Testis (tissue), 3 donors: ENCODE results near the gene DNM3. TPM values are rescaled to one million over a fixed set of nuclear protein-coding genes. Genes with fewer than 3 reads are reported as not detected.

ENCODE experiments used
- DNase-seq: peaks from one replicate; pipeline ENCODE4 v3.0.0-alpha.2; 2019
- H3K27ac ChIP-seq, 2 donors: fragments of 200-600 bp; sonication (generic); one replicate each; pipeline ENCODE4 v1.5.1; 2019
- H3K27me3 ChIP-seq: fragments of 200-600 bp; sonication (generic); one replicate; pipeline ENCODE4 v1.5.1; 2019
- H3K36me3 ChIP-seq: fragments of 200-600 bp; sonication (generic); one replicate; pipeline ENCODE4 v1.5.1; 2017; ENCODE audit warnings: low read depth; ENCODE audit errors: missing control alignments
- H3K4me1 ChIP-seq: fragments of 200-600 bp; sonication (generic); one replicate; pipeline ENCODE4 v1.5.1; 2019
- H3K4me3 ChIP-seq, 2 donors: fragments of 200-600 bp; sonication (generic); one replicate each; pipeline ENCODE4 v1.5.1; 2017 to 2019
- H3K9me3 ChIP-seq: fragments of 200-600 bp; sonication (generic); one replicate; pipeline ENCODE4 v1.5.1; 2017
- POLR2A ChIP-seq: fragments of 450-650 bp; IDR thresholded peaks from one replicate; pipeline ENCODE4 v1.6.1; 2017; ENCODE audit warnings: antibody characterized with exemption, mild to moderate bottlenecking, moderate library complexity
- WGBS, 2 donors: methylation state at CpG; one replicate each; pipeline ENCODE4 v1.1.5; 2018; 5-methylcytosine and 5-hydroxymethylcytosine counted together
- intact Hi-C: fragments of 100-400 bp; cut with DNase I; formaldehyde crosslinking; loops from one replicate; pipeline ENCODE4 v1.15.1; 2023; ENCODE audit warnings: low total_unique reads
- polyA plus RNA-seq: library from polyadenylated mRNA; stranded (reverse); fragments of 350-450 nt; fragmentation: Illumina TruSeq; extraction: RNeasy Lipid Tissue Mini Kit (QIAGEN cat#74804); gene quantifications from one replicate; pipeline ENCODE4 v1.2.3, GENCODE V29; 2014; ENCODE audit warnings: low read depth, low replicate concordance; ENCODE audit not compliant: insufficient read depth
- total RNA-seq, 2 donors: library from RNA; depleted of rRNA; stranded (reverse); fragments of >200 nt; gene quantifications; one replicate each; pipeline ENCODE4 v1.2.3, GENCODE V29; 2016
- TF ChIP-seq, protein P1 (sequence below), 3 experiments: fragments of 450-650 bp in 2 of 3; fragments of 200-600 bp in 1 of 3; sonication (generic) in 1 of 3; IDR thresholded peaks; one replicate each; pipeline ENCODE4 v1.5.1; 2016 to 2019; ENCODE audit warnings: antibody characterized with exemption in 3 of 3, mild to moderate bottlenecking in 2 of 3, moderate library complexity in 1 of 3

The DNM3 gene
- total and polyA plus RNA-seq, 3 donors from 2014 or later = 4.9 to 10.2 (median 8.4) TPM

DNA sequence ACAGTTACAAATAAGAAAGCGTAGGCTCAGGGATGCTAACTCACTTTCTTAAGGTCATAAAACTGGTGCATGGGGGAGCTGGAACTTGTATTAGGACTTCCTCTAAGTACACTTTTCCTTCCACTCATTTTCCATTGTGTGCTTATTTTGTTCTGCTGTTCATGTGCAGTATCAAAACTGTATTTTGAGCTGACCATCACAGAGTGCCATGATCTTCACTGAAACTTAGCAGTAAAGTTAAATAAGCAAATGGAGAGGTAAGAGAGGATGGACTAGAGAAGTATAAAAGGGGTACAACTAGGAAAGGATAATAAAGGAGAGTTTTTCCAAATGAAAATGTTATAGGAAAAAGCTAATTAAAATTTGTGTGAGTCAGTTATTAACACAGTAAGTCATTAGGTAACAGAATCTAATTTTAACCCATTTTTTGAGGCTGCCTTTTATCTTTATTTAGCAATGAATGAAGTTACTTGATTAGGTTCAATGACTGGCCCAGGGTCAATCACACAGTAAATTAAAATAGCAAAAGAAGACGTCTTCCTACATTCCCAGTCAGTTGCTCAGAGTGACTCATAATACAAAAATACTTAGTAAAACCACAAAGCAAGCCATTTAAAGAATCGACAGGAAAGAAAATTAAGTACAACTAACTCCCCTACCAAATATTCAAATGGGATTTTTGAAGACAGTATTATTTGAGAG lies 413.4 kb downstream of the DNM3 start:
- Histone ChIP-seq H3K27me3 (no peaks in the 10 kb centered on the region), H3K9me3 (no peaks in the 10 kb centered on the region), H3K4me1 (no peaks in the 10 kb centered on the region), H3K4me3 (no peak overlapping the region), H3K36me3 (no peaks in the 10 kb centered on the region), H3K27ac (no peak overlapping the region)
- 46 to 61% methylated on average over 3 of the region's 3 CpGs for WGBS, 2 donors
- DNase-seq = no peak
- intact Hi-C loops = no loop called here
- TF ChIP-seq, protein P1, sequence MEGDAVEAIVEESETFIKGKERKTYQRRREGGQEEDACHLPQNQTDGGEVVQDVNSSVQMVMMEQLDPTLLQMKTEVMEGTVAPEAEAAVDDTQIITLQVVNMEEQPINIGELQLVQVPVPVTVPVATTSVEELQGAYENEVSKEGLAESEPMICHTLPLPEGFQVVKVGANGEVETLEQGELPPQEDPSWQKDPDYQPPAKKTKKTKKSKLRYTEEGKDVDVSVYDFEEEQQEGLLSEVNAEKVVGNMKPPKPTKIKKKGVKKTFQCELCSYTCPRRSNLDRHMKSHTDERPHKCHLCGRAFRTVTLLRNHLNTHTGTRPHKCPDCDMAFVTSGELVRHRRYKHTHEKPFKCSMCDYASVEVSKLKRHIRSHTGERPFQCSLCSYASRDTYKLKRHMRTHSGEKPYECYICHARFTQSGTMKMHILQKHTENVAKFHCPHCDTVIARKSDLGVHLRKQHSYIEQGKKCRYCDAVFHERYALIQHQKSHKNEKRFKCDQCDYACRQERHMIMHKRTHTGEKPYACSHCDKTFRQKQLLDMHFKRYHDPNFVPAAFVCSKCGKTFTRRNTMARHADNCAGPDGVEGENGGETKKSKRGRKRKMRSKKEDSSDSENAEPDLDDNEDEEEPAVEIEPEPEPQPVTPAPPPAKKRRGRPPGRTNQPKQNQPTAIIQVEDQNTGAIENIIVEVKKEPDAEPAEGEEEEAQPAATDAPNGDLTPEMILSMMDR (IDR thresholded peaks at IDR 0.05) = no peak
- no peak for TF ChIP-seq POLR2A

DNA sequence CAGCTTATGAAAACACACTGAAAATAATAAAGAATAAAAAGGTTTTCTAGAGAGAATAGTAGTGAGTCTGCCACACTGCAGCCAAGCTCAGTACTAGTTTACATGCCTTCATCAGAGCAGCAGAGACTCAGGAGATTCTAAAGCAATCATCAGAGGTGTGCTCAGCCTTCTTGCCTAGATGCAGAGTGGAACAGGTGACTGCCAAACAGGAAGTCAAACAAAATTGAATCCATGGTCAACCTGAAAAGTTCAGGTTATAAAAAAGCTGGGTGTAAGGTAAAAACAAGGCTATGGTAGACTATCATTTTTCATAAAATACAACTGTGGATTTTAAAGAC lies 413.9 kb downstream of the DNM3 start:
- Histone ChIP-seq H3K36me3 (no peaks in the 10 kb centered on the region), H3K27ac (no peak overlapping the region), H3K4me3 (no peak overlapping the region), H3K9me3 (no peaks in the 10 kb centered on the region), H3K27me3 (no peaks in the 10 kb centered on the region), H3K4me1 (no peaks in the 10 kb centered on the region)
- no peak for DNase-seq
- TF ChIP-seq, protein P1 (IDR thresholded peaks at IDR 0.05) = no peak
- no peak for TF ChIP-seq POLR2A
- intact Hi-C loops = no loop called here

DNA sequence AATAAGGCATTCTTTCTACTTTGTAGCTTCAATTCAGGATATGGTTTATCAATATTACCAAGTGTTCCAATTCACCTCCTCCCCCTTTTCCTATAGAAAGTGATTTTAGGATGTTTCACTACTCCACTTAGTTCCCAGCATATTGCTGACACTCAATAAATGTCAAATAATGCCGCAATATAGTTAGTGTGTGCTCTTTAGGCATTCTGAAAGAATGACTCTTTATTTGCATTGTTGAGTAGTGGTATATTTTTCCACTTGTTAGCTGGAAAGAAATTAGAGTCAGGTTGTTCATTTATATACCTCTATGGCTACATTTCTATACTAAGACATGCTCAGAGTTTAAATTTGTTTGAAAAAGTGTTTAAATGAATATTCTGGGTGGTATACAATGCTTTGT lies 424.6 kb downstream of the DNM3 start:
- Histone ChIP-seq H3K27ac (no peak overlapping the region), H3K27me3 (no peaks in the 10 kb centered on the region), H3K9me3 (no peaks in the 10 kb centered on the region), H3K4me3 (no peak overlapping the region), H3K4me1 (no peaks in the 10 kb centered on the region), H3K36me3 (no peaks in the 10 kb centered on the region)
- WGBS, 2 donors = 93 to 95% methylated on average over 1 of the region's 1 CpG
- DNase-seq = no peak
- TF ChIP-seq, protein P1 (IDR thresholded peaks at IDR 0.05) = no peak
- no peak for TF ChIP-seq POLR2A
- intact Hi-C loops = no loop called here

DNA sequence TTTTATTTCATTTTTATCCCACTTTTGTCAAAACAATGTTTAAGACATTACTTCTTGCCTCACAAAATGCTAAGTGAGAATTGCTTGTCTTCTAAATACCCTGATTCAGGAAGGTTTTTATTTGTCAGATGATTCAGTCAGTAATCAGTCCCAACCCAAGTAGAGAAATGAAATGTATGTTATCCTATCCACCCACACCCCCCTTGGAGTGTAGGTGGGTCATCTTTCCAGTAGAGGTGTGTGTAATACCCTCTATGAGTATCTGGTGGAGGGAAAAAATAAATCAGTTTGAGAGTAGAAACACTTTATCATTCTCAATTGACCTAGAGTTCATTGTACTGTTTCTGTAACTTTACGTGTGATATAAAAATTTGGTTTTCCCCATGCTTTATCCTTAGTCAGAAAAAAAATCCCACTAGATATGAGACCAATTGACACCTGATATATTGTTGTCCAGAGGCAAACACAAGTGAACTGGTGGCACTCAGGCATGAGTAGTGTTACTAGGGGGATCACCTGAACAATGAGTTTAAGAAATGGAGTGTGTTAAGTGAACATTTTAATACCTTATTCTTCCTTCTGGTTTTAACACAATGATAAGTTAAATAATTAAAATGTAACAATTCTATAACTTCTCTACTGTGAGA lies 425.4 kb downstream of the DNM3 start:
- TF ChIP-seq POLR2A = no peak
- TF ChIP-seq, protein P1 (IDR thresholded peaks at IDR 0.05) = no peak
- WGBS, 2 donors = 62 to 78% methylated on average over 1 of the region's 1 CpG
- Histone ChIP-seq H3K27ac (no peak overlapping the region), H3K4me3 (no peak overlapping the region), H3K4me1 (no peaks in the 10 kb centered on the region), H3K9me3 (no peaks in the 10 kb centered on the region), H3K27me3 (no peaks in the 10 kb centered on the region), H3K36me3 (no peaks in the 10 kb centered on the region)
- DNase-seq = no peak
- intact Hi-C loops = no loop called here

DNA sequence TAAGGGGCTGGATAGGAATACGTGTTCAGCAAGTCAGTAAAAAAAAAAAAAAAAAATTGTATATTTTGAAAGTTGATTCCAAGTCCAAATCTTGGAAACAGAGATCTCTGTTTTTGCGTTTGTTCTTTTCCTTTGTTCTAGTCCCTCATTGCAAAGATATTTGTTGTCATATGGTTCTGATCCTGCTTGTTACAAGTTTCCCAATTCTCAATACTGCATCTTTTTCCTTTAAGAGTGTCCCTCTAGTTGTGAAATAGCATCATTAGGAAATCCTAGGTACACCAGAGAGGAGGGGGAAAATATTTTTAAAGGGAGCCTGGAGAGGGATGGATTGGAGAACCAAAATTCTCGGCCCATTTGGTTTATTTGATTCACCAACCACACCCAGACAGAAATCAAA lies 426.9 kb downstream of the DNM3 start:
- no peaks in the 10 kb centered on the region for H3K9me3 ChIP-seq
- WGBS, 2 donors = 92 to 97% methylated on average over 3 of the region's 3 CpGs
- no peaks in the 10 kb centered on the region for H3K4me1 ChIP-seq

More for the DNA sequence above, 426.9 kb downstream of the DNM3 start:
- Histone ChIP-seq H3K36me3 (no peaks in the 10 kb centered on the region), H3K27me3 (no peaks in the 10 kb centered on the region), H3K4me3 (no peak overlapping the region), H3K27ac (no peak overlapping the region)
- TF ChIP-seq, protein P1 (IDR thresholded peaks at IDR 0.05) = no peak
- TF ChIP-seq POLR2A = no peak
- intact Hi-C loops = no loop called here
- no peak for DNase-seq
